ENCODE measurements around the gene PDK1.

Gene PDK1

GRCh38 chr2:172512810-172513523 is 42.9 kb upstream of the PDK1 start:
- TF ChIP-seq SIN3A (IDR thresholded peaks at IDR 0.05; ENCODE audit: borderline replicate concordance, insufficient read depth, low read length) (no peak), REST (IDR thresholded peaks at IDR 0.05; ENCODE audit: insufficient read depth in 1 of 2, low read depth in 2 of 2, low read length in 2 of 2) (no peak), TAF1 (IDR thresholded peaks at IDR 0.05; ENCODE audit: borderline replicate concordance, insufficient read depth, low read length) (no peak), POLR2AphosphoS5 (IDR thresholded peaks at IDR 0.05; ENCODE audit: low read depth, low read length) (no peak), FOXP2 (optimal IDR thresholded peaks at IDR 0.05; ENCODE audit: borderline replicate concordance, extremely low read depth, extremely low read length, insufficient read depth) (no peak)

GRCh38 chr2:172513524-172513900 is 42.4 kb upstream of the PDK1 start:
- TF ChIP-seq SIN3A (IDR thresholded peaks at IDR 0.05; ENCODE audit: borderline replicate concordance, insufficient read depth, low read length): no peak
- no peak for TF ChIP-seq REST (IDR thresholded peaks at IDR 0.05; ENCODE audit: insufficient read depth in 1 of 2, low read depth in 2 of 2, low read length in 2 of 2)
- TF ChIP-seq TAF1 (IDR thresholded peaks at IDR 0.05; ENCODE audit: borderline replicate concordance, insufficient read depth, low read length): no peak
- no peak for TF ChIP-seq POLR2AphosphoS5 (IDR thresholded peaks at IDR 0.05; ENCODE audit: low read depth, low read length)
- no peak for TF ChIP-seq FOXP2 (optimal IDR thresholded peaks at IDR 0.05; ENCODE audit: borderline replicate concordance, extremely low read depth, extremely low read length, insufficient read depth)

GRCh38 chr2:172513935-172514586 is 41.8 kb upstream of the PDK1 start:
- no peak for TF ChIP-seq TAF1 (IDR thresholded peaks at IDR 0.05; ENCODE audit: borderline replicate concordance, insufficient read depth, low read length)
- TF ChIP-seq SIN3A (IDR thresholded peaks at IDR 0.05; ENCODE audit: borderline replicate concordance, insufficient read depth, low read length): no peak
- TF ChIP-seq POLR2AphosphoS5 (IDR thresholded peaks at IDR 0.05; ENCODE audit: low read depth, low read length): no peak
- TF ChIP-seq FOXP2 (optimal IDR thresholded peaks at IDR 0.05; ENCODE audit: borderline replicate concordance, extremely low read depth, extremely low read length, insufficient read depth): no peak
- no peak for TF ChIP-seq REST (IDR thresholded peaks at IDR 0.05; ENCODE audit: insufficient read depth in 1 of 2, low read depth in 2 of 2, low read length in 2 of 2)

GRCh38 chr2:172516299-172516698 is 39.6 kb upstream of the PDK1 start:
- TF ChIP-seq TAF1 (IDR thresholded peaks at IDR 0.05; ENCODE audit: borderline replicate concordance, insufficient read depth, low read length): no peak
- TF ChIP-seq REST (IDR thresholded peaks at IDR 0.05; ENCODE audit: insufficient read depth in 1 of 2, low read depth in 2 of 2, low read length in 2 of 2): no peak
- TF ChIP-seq SIN3A (IDR thresholded peaks at IDR 0.05; ENCODE audit: borderline replicate concordance, insufficient read depth, low read length): no peak
- no peak for TF ChIP-seq POLR2AphosphoS5 (IDR thresholded peaks at IDR 0.05; ENCODE audit: low read depth, low read length)

Data from PFSK-1 (cell line).